Measurements from ENCODE around the gene SPECC1.
"Not testable (repeated sequence)": the region's sequence is repeated elsewhere in the genome, so short reads cannot be mapped to it uniquely, and the experiment has no call there.

SPECC1 gene

GRCh38 chr17:20239776-20240175 lies 230.6 kb downstream of the SPECC1 start:
- DNase-seq (ENCODE audit: low read depth) = not testable (repeated sequence)

- no peak for DNase-seq (ENCODE audit: low read depth)
Measured at GRCh38 chr17:20241855-20242254, 232.7 kb downstream of the SPECC1 start.

- DNase-seq (ENCODE audit: low read depth) = no peak
Measured at GRCh38 chr17:20242271-20242670, 233.1 kb downstream of the SPECC1 start.

GRCh38 chr17:20243524-20243923 lies 234.4 kb downstream of the SPECC1 start:
- no peak for DNase-seq (ENCODE audit: low read depth)

DNA sequence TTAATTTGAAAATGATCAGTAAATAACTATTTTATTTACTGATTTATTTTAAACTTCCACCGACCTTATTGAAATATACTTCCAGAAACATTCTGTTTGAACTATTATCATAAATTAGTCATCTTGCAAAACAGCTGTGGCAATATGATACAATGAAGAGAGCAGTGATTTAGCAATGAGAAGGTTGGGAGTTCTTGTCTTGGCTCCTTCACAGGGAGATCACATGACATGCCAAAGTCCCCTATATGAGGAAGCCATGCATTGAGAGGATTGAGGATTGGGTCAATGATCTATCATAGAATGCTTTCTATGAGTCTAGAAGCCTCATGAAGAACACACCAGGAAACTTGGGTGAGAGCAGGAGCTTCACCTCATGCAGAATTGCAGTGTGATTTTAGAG lies 235.5 kb downstream of the SPECC1 start:
- no peak for DNase-seq (ENCODE audit: low read depth)

DNA sequence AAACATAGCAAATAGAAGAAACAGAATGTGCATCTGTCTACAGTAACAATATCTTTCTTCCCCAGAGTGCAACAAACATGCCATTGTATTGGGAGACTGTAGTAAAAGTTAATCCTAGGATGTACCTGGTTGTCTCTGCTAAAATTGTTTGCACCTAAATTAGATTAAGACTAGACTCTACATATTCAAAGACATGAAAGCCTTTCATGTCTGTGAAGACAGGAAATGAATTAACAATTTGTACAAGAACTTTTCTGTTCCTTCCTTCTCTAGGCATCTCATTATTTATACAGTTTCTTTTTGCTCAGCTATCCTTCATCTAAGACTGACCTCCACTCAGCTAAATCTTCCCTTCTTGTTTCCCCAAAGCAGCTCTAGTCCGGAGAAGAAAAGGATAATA lies 237.5 kb downstream of the SPECC1 start:
- DNase-seq (ENCODE audit: low read depth) = no peak

GRCh38 chr17:20253323-20253722 lies 244.2 kb downstream of the SPECC1 start:
- DNase-seq (ENCODE audit: low read depth) = no peak

DNA sequence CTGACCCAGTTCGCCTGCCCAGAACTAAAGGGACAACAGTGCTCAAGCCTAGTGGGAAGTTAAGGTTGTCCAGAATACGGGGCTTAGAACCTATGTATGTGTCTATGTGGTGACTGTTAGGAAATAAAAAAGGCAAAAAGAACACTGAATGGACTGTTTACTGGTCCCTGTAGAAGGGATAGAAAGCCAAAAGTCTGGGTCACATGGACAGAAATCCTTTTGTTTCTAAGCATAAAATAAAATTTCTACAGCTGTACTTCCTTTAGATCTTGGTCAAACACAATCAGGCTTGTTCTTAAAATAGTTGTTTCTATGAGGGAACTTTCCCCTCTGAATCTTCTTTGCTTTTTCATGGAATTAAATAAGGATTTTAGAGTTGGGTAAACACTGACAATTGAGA lies 245.4 kb downstream of the SPECC1 start:
- DNase-seq (ENCODE audit: low read depth) = no peak

DNA sequence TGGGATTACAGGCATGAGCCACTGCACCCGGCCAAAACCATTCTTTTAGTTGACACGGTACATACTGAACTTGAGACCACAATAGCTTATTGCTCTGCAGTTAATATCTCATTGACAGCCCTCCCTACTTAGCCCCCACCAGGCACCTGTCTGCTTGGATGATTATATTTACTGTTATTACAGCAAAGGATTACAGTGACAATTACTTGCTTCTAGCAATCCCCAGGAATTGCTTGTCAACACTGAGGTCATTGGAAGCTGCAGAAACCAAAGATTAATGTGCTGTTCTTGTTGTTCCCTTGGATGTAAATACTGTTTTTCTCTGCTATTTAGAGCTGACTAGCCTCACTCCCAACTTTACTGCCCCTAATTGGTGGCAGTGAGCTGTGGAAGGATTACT lies 247.0 kb downstream of the SPECC1 start:
- no peak for DNase-seq (ENCODE audit: low read depth)

- no peak for DNase-seq (ENCODE audit: low read depth)
Measured at GRCh38 chr17:20257008-20257407, 247.8 kb downstream of the SPECC1 start.

GRCh38 chr17:20257798-20258197 lies 248.6 kb downstream of the SPECC1 start:
- no peak for DNase-seq (ENCODE audit: low read depth)

DNA sequence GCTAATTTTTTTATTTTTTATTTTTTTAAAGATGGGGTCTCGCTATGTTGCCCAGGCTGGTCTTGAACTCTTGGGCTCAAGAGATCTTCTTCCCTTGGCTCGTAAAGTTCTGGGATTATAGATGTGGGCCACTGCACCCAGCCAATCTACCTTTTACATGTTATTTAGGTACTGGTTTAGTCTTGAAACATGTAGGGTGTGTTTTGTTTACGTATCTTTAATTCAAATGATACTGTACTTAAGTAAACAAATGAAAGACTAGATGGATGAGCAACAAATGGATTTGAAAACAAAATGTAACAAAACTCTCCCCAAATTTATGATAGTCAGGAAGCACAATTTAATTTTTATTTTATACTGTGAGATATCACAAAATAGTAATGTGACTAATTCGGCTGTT lies 250.5 kb downstream of the SPECC1 start:
- no peak for DNase-seq (ENCODE audit: low read depth)

DNA sequence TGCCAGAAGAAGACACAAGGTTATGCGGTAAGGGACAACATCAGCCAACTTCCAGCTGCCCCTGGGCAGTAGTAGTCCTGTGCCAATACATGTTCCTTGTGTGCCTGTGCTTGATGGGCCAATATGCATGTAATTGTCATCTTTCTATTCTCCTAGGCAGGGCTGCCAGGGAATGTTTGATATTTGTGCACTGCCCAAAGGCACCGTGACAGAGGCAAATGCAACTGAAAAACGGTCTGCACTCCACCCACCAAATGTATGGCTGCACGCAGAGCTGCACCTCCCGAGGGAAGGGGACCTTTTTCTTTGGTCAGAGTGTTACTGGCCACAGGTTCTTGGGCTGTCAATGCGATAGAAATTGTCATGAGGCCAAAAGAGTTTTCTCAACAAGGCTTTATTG lies 251.1 kb downstream of the SPECC1 start:
- DNase-seq (ENCODE audit: low read depth) = no peak

DNA sequence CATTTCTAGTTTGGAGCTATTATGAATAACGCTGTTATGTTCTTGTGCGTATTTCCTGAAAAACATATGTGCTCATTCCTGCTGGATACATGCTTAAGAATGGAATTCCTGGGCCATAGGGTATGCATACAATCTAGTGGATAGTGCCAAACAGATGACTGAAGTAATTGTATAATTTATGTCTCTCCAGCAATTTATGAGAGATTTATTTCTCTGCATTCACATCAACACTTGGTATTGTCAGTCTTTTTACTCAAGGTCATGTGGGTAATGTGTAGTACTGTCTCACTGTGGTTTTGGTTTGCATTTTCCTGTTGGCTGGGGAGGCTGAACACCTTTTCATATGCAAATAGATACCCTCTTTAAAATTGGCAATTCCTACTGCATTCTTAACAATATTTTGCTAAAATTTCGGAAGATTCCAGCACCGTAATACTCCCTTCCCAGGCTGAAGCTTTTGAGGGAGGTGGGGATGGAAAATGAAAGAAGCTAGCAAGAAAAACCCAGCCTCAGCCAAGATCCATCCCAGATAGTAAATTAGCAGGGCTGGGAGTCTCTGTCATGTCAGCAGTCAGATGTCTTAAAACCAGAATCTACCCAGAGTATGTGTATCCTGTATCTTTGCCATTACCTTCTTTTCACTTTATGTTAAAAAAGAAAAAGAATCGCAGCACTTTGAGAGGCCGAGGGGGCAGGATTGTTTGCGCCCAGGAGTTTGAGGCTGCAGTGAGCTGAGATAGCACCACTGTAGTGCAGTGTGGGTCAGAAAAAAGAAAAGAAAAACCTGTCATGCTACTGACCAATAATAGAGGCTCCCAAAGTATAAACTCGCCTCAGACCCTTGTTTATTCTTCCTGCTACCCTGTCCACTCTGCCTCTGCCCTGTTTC lies 253.3 kb downstream of the SPECC1 start:
- no peak for DNase-seq (ENCODE audit: low read depth)

- not testable (repeated sequence) for DNase-seq (ENCODE audit: low read depth)
Measured at GRCh38 chr17:20263115-20263433, 253.9 kb downstream of the SPECC1 start.

- DNase-seq (ENCODE audit: low read depth) = no peak
Measured at GRCh38 chr17:20263595-20263994, 254.4 kb downstream of the SPECC1 start.

GRCh38 chr17:20264996-20265395 lies 255.8 kb downstream of the SPECC1 start:
- DNase-seq (ENCODE audit: low read depth) = no peak

DNA sequence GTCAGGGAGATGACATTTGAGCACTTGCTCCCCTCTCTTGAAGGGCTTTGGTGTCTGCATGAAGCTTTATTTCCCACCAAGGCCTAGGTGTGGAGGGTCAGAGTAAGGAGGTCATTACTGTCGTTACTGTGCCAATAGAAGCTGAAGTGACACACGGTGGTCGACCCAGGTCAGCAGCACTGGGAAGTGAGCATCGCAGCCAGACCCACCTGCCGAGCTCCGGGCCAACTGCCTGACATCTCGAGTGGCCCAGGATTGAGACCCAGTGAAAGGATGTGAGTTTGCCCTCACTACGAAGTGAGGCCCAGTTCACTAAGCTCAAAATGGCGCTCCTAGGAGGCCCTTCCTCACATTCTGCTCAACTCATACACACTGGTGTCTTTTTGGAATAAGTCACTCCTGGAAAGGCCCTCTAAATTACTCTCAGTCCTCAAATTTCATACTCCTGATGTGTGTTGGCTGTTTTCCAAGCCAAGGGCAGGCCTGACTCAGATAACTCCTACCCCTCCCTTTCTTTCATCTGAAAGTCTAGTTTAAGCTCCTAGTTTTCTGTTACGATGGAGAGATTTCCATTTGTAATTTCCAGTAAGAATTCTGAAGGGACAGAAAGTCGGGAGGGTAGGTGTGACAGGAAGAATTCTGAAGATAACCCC lies 257.8 kb downstream of the SPECC1 start:
- DNase-seq (ENCODE audit: low read depth) = no peak

GRCh38 chr17:20267459-20267842 lies 258.3 kb downstream of the SPECC1 start:
- DNase-seq (ENCODE audit: low read depth) = peak; percentile 26

GRCh38 chr17:20270369-20270768 lies 261.2 kb downstream of the SPECC1 start:
- no peak for DNase-seq (ENCODE audit: low read depth)

GRCh38 chr17:20271011-20271610 lies 262.0 kb downstream of the SPECC1 start:
- no peak for DNase-seq (ENCODE audit: low read depth)

- DNase-seq (ENCODE audit: low read depth) = no peak
Measured at GRCh38 chr17:20273741-20274500, 264.8 kb downstream of the SPECC1 start.

DNA sequence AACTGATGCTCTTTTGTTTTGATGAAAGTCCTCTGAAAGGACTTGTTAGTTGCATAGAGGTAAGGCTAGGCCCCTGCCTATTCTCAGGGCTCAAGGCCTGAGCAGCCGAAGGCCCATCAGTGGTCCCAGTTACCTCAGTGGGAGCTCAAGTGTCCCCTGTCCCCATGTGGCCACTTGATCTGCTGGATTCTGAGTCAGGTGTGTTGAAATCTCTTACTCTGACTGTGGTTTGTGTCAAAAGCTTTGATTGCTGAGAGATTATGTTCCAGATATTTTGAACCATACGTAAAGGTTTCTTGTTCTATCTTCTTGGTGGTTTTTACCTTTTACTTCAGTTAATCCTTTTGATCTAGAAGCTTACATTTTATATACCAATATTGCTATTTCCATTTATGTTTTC lies 266.5 kb downstream of the SPECC1 start:
- DNase-seq (ENCODE audit: low read depth) = no peak

Data from stimulated activated CD4-positive, alpha-beta T cell treated with anti-CD3 and anti-CD28 coated beads, Interleukin-2, amount 100 ng/mL, for 4 hours (primary cell).